MCF 10A (cell line): ENCODE results near the gene GRAP. TPM values are rescaled to one million over a fixed set of nuclear protein-coding genes. Genes with fewer than 3 reads are reported as not detected.

Source experiments
- BruUV-seq: library from RNA; stranded (reverse); fragments of 400-500 nt; replicated peaks from 2 replicates; lab custom pipeline; 2021; lab: Mats Ljungman, UMichigan
- CTCF ChIA-PET: fragments of 300-600 bp; sonication (Branson Sonifier 250); formaldehyde crosslinking; extraction: SDS; loops from one replicate; lab custom pipeline; 2021; ENCODE audit warnings: antibody characterized with exemption, inconsistent platforms; lab: Yijun Ruan, JAX
- POLR2A ChIA-PET: fragments of 300-600, 350-650 bp; sonication (Branson Sonifier 250); formaldehyde crosslinking; extraction: SDS; loops from one replicate; lab custom pipeline; 2020; ENCODE audit warnings: antibody characterized with exemption, inconsistent platforms; lab: Yijun Ruan, JAX
- DNase-seq: peaks from one replicate; pipeline ENCODE4 v3.0.0-alpha.2; 2018; ENCODE audit not compliant: unreplicated experiment
- H3K27ac Mint-ChIP-seq: one replicate; pipeline ENCODE4 v1.8.0; 2022; ENCODE audit warnings: mild to moderate bottlenecking, low read depth, mixed read lengths; ENCODE audit not compliant: unreplicated experiment
- H3K27me3 Mint-ChIP-seq: one replicate; pipeline ENCODE4 v1.8.0; 2022; ENCODE audit warnings: mixed read lengths; ENCODE audit not compliant: insufficient read depth, unreplicated experiment
- H3K36me3 Mint-ChIP-seq: one replicate; pipeline ENCODE4 v1.8.0; 2022; ENCODE audit warnings: mild to moderate bottlenecking, moderate library complexity, mixed read lengths; ENCODE audit not compliant: insufficient read depth, unreplicated experiment
- H3K4me1 Mint-ChIP-seq: one replicate; pipeline ENCODE4 v1.8.0; 2022; ENCODE audit warnings: mixed read lengths; ENCODE audit not compliant: insufficient read depth, unreplicated experiment
- H3K4me3 Mint-ChIP-seq: one replicate; pipeline ENCODE4 v1.8.0; 2022; ENCODE audit warnings: mild to moderate bottlenecking, moderate library complexity, mixed read lengths; ENCODE audit not compliant: unreplicated experiment
- H3K9me3 Mint-ChIP-seq: one replicate; pipeline ENCODE4 v1.8.0; 2022; ENCODE audit warnings: mixed read lengths; ENCODE audit not compliant: unreplicated experiment
- intact Hi-C: fragments of 100-400 bp; cut with micrococcal nuclease; formaldehyde crosslinking; loops from 2 replicates; pipeline ENCODE4 v1.14.1; 2022
- total RNA-seq: library from RNA; stranded (reverse); gene quantifications from 2 replicates; pipeline ENCODE4 v1.2.3, GENCODE V29; 2022
- TF ChIP-seq, protein P1 (sequence below): fragments of 200-600 bp; IDR thresholded peaks from one replicate; pipeline ENCODE4 v1.8.0; 2022; ENCODE audit warnings: antibody characterized with exemption, mild to moderate bottlenecking; ENCODE audit not compliant: unreplicated experiment

The GRAP gene
- total RNA-seq, 1 experiment from 2014 or later = not detected

DNA sequence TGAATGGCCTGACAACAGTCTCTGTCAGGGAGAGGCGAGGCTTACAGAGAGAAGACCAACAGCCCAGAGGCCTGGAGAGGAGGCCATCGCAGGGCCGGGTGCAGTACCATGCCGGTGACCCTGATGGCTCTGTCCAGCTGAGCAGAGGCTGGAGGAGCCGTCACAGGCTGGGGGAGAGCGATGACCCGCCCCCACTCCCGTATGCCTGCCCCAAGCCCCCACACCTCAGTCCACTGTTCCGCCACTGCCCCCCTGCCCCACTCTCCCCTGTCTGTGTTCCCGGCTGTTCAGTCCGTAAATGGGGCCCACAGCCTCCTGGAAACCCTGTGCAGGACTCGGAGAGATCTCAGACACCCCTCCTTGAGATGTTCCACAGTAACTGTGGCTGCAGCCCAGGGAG is 29.4 kb downstream of the GRAP start:
- Mint-ChIP-seq H3K4me1 (peaks cover 16% of the 10 kb centered on the region), H3K9me3 (no peaks in the 10 kb centered on the region), H3K36me3 (no peaks in the 10 kb centered on the region), H3K4me3 (no peak overlapping the region), H3K27ac (no peak overlapping the region), H3K27me3 (no peaks in the 10 kb centered on the region)
- CTCF ChIA-PET = no interaction called here
- no TSS peak for BruUV-seq
- TF ChIP-seq, protein P1, sequence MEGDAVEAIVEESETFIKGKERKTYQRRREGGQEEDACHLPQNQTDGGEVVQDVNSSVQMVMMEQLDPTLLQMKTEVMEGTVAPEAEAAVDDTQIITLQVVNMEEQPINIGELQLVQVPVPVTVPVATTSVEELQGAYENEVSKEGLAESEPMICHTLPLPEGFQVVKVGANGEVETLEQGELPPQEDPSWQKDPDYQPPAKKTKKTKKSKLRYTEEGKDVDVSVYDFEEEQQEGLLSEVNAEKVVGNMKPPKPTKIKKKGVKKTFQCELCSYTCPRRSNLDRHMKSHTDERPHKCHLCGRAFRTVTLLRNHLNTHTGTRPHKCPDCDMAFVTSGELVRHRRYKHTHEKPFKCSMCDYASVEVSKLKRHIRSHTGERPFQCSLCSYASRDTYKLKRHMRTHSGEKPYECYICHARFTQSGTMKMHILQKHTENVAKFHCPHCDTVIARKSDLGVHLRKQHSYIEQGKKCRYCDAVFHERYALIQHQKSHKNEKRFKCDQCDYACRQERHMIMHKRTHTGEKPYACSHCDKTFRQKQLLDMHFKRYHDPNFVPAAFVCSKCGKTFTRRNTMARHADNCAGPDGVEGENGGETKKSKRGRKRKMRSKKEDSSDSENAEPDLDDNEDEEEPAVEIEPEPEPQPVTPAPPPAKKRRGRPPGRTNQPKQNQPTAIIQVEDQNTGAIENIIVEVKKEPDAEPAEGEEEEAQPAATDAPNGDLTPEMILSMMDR = no peak
- DNase-seq = no peak
- POLR2A ChIA-PET = interaction anchor here (1.6 kb wide), 1 partner anchor 13 kb away, joined by 9 read pairs; the partner anchor contains the start of gene FAM83G
- intact Hi-C loops = no loop called here

DNA sequence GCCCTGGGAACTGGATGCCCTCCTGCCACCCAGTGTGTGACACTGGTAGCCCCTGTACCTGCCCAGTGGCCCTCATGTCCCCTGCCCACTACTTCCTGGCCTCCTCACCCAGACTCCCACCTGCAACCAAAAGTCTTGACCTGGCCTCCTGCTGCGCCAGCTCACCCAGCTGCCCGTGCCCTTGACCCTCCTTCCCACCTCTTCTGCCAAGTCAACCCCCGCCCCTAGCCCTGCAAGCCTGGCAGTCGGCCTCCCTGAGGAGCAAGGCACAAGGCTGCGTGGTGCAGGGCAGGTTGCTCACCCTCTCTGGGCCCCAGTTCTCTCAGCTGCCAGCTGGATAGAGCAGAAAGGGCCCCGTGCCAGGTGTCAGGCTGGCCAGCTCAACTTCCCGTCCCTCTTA is 29.9 kb downstream of the GRAP start:
- no peak for DNase-seq
- Mint-ChIP-seq H3K27me3 (no peaks in the 10 kb centered on the region), H3K36me3 (no peaks in the 10 kb centered on the region), H3K27ac (no peak overlapping the region), H3K4me3 (no peak overlapping the region), H3K9me3 (no peaks in the 10 kb centered on the region), H3K4me1 (peaks cover 16% of the 10 kb centered on the region)
- no TSS peak for BruUV-seq
- intact Hi-C loops = no loop called here
- CTCF ChIA-PET = interaction anchor here (2.3 kb wide), 1 partner anchor 56 kb away, joined by 13 read pairs; no protein-coding TSS in a partner anchor
- POLR2A ChIA-PET = interaction anchor here (1.6 kb wide), 1 partner anchor 12 kb away, joined by 9 read pairs; the partner anchor contains the start of gene FAM83G
- TF ChIP-seq, protein P1 = no peak

DNA sequence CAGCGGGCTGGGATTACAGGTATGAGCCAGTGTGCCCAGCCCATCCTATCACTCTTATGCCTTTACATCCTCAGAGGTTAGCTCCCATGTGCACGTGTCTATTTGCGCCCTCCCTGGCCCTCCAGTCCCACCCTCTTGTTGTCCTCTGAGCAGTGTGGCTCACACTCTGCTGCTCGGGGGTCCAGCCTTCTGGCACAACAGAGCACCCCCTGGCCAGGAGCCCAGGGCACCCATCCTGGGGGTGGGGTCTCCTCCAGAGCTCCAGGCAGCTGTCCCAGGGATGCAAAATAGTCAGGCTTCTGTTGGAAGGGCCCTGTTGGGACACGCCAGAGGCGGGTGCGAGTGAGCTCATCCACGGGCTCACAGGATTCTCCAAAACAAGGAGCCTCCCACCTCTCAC is 30.5 kb downstream of the GRAP start:
- ChIA-PET POLR2A (interaction anchor here (0.6 to 1.6 kb wide), 2 partner anchors 12 to 200 kb away, joined by 3 to 9 read pairs; partner anchors contain the start of gene FAM83G), CTCF (interaction anchor here (2.3 kb wide), 1 partner anchor 55 kb away, joined by 13 read pairs; no protein-coding TSS in a partner anchor)
- no peaks in the 10 kb centered on the region for H3K27me3 Mint-ChIP-seq
- no peak overlapping the region for H3K27ac Mint-ChIP-seq
- peaks cover 18% of the 10 kb centered on the region for H3K4me1 Mint-ChIP-seq
- DNase-seq = no peak
- no peak overlapping the region for H3K4me3 Mint-ChIP-seq
- TF ChIP-seq, protein P1 = no peak
- no peaks in the 10 kb centered on the region for H3K9me3 Mint-ChIP-seq
- intact Hi-C loops = no loop called here
- BruUV-seq = no TSS peak
- H3K36me3 Mint-ChIP-seq = no peaks in the 10 kb centered on the region

DNA sequence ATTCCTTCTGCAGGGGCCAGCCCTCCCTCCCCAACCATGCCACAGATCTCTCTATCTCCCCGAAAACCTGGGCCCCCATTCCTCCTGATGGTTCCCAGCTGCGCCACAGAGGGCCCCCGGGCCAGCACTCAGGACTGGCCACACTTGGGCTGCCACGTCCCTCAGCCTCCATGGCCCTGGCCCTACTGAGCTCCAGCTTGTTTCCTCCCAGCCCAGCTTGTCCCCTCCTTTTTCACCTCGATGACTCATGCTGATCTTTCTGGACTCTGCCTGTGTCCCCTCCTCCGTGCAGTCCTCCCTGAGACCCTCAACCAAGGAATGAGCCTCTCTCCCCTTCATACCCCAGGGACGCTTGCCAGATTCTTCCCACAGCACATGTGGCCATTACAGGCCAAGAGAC is 31.3 kb downstream of the GRAP start:
- peaks cover under 1% of the 10 kb centered on the region for H3K36me3 Mint-ChIP-seq
- no TSS peak for BruUV-seq
- TF ChIP-seq, protein P1 = no peak
- no peak for DNase-seq
- intact Hi-C loops = no loop called here
- H3K27ac Mint-ChIP-seq = no peak overlapping the region
- CTCF ChIA-PET = interaction anchor here (2.3 kb wide), 1 partner anchor 54 kb away, joined by 13 read pairs; no protein-coding TSS in a partner anchor
- POLR2A ChIA-PET = interaction anchor here (1.5 kb wide), 1 partner anchor 11 kb away, joined by 4 read pairs; the partner anchor contains the start of gene FAM83G
- H3K9me3 Mint-ChIP-seq = no peaks in the 10 kb centered on the region
- peaks cover 24% of the 10 kb centered on the region for H3K4me1 Mint-ChIP-seq
- H3K27me3 Mint-ChIP-seq = no peaks in the 10 kb centered on the region
- H3K4me3 Mint-ChIP-seq = no peak overlapping the region
